Measurements from ENCODE around the gene VAT1L. TPM values are rescaled to one million over a fixed set of nuclear protein-coding genes. Genes with fewer than 3 reads are reported as not detected.

VAT1L gene
- total and polyA plus RNA-seq, 4 donors: 0.17 to 0.98 (median 0.26) TPM

- TF ChIP-seq, protein P1, sequence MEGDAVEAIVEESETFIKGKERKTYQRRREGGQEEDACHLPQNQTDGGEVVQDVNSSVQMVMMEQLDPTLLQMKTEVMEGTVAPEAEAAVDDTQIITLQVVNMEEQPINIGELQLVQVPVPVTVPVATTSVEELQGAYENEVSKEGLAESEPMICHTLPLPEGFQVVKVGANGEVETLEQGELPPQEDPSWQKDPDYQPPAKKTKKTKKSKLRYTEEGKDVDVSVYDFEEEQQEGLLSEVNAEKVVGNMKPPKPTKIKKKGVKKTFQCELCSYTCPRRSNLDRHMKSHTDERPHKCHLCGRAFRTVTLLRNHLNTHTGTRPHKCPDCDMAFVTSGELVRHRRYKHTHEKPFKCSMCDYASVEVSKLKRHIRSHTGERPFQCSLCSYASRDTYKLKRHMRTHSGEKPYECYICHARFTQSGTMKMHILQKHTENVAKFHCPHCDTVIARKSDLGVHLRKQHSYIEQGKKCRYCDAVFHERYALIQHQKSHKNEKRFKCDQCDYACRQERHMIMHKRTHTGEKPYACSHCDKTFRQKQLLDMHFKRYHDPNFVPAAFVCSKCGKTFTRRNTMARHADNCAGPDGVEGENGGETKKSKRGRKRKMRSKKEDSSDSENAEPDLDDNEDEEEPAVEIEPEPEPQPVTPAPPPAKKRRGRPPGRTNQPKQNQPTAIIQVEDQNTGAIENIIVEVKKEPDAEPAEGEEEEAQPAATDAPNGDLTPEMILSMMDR (IDR thresholded peaks at IDR 0.05; ENCODE audit: low read depth, low read length, missing input control): no peak
- TF ChIP-seq RXRA (IDR thresholded peaks at IDR 0.05) (no peak), SP1 (IDR thresholded peaks at IDR 0.05) (no peak), YY1 (IDR thresholded peaks at IDR 0.05) (no peak), NR2F2 (IDR thresholded peaks at IDR 0.05) (no peak)
Measured at GRCh38 chr16:77843405-77843804, 55.0 kb downstream of the VAT1L start (continued).

DNA sequence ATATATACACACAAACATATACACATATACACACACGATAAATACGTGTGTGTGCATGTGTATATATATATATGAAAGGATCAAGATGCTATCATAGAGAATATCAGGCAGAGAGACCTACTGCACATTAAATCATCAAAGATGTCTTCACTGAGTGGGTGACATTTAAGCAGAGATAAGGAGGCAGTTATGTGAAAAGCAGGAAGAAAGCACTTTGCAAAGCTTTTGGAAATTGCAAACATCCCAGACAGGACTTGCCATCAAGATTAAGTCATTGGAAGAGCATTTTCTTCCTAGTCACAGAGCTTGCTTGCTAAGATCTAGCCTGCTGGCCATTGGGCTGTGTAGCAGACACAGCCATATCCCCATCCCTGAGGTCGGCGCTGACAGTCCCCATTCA is 56.4 kb downstream of the VAT1L start:
- WGBS: 87% methylated on average over 4 of the region's 4 CpGs
- H3K9ac ChIP-seq (ENCODE audit: low read depth in 1 of 2, low read length in 2 of 2): no peak overlapping the region
- DNase-seq (ENCODE audit: low spot score): no peak
- H3K27ac ChIP-seq (ENCODE audit: low read depth in 1 of 2, low read length in 2 of 2): no peak overlapping the region
- TF ChIP-seq GABPA (IDR thresholded peaks at IDR 0.05 in 1 of 2, conservative IDR thresholded peaks at IDR 0.05 in 1 of 2) (no peak), SP1 (IDR thresholded peaks at IDR 0.05) (no peak), MAX (IDR thresholded peaks at IDR 0.05) (no peak), YY1 (IDR thresholded peaks at IDR 0.05) (no peak), HNF4G (IDR thresholded peaks at IDR 0.05) (no peak), TAF1 (conservative IDR thresholded peaks at IDR 0.05) (no peak), HNF4A (conservative IDR thresholded peaks at IDR 0.05) (no peak), RAD21 (IDR thresholded peaks at IDR 0.05) (no peak), RXRA (IDR thresholded peaks at IDR 0.05) (no peak), EGR1 (IDR thresholded peaks at IDR 0.05; ENCODE audit: low read depth in 2 of 2) (no peak), NR2F2 (IDR thresholded peaks at IDR 0.05) (no peak), FOXA1 (IDR thresholded peaks at IDR 0.05) (no peak), ATF3 (IDR thresholded peaks at IDR 0.05) (no peak), JUND (IDR thresholded peaks at IDR 0.05) (no peak), FOXA2 (IDR thresholded peaks at IDR 0.05) (no peak)
- TF ChIP-seq, protein P2, sequence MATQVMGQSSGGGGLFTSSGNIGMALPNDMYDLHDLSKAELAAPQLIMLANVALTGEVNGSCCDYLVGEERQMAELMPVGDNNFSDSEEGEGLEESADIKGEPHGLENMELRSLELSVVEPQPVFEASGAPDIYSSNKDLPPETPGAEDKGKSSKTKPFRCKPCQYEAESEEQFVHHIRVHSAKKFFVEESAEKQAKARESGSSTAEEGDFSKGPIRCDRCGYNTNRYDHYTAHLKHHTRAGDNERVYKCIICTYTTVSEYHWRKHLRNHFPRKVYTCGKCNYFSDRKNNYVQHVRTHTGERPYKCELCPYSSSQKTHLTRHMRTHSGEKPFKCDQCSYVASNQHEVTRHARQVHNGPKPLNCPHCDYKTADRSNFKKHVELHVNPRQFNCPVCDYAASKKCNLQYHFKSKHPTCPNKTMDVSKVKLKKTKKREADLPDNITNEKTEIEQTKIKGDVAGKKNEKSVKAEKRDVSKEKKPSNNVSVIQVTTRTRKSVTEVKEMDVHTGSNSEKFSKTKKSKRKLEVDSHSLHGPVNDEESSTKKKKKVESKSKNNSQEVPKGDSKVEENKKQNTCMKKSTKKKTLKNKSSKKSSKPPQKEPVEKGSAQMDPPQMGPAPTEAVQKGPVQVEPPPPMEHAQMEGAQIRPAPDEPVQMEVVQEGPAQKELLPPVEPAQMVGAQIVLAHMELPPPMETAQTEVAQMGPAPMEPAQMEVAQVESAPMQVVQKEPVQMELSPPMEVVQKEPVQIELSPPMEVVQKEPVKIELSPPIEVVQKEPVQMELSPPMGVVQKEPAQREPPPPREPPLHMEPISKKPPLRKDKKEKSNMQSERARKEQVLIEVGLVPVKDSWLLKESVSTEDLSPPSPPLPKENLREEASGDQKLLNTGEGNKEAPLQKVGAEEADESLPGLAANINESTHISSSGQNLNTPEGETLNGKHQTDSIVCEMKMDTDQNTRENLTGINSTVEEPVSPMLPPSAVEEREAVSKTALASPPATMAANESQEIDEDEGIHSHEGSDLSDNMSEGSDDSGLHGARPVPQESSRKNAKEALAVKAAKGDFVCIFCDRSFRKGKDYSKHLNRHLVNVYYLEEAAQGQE (IDR thresholded peaks at IDR 0.05): no peak
- TF ChIP-seq, protein P3, sequence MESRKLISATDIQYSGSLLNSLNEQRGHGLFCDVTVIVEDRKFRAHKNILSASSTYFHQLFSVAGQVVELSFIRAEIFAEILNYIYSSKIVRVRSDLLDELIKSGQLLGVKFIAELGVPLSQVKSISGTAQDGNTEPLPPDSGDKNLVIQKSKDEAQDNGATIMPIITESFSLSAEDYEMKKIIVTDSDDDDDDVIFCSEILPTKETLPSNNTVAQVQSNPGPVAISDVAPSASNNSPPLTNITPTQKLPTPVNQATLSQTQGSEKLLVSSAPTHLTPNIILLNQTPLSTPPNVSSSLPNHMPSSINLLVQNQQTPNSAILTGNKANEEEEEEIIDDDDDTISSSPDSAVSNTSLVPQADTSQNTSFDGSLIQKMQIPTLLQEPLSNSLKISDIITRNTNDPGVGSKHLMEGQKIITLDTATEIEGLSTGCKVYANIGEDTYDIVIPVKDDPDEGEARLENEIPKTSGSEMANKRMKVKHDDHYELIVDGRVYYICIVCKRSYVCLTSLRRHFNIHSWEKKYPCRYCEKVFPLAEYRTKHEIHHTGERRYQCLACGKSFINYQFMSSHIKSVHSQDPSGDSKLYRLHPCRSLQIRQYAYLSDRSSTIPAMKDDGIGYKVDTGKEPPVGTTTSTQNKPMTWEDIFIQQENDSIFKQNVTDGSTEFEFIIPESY (IDR thresholded peaks at IDR 0.05): no peak
- TF ChIP-seq, protein P1 (IDR thresholded peaks at IDR 0.05; ENCODE audit: low read depth, low read length, missing input control): no peak
- no peaks in the 10 kb centered on the region for H3K36me3 ChIP-seq (ENCODE audit: control insufficient read depth in 4 of 4, insufficient read depth in 3 of 4, low read depth in 1 of 4, low read length in 3 of 4)
- no peaks in the 10 kb centered on the region for H3K27me3 ChIP-seq (ENCODE audit: control insufficient read depth in 4 of 4, insufficient read depth in 4 of 4, low read length in 3 of 4)
- H3K9me3 ChIP-seq (ENCODE audit: control insufficient read depth in 4 of 4, low read length in 3 of 4): no peaks in the 10 kb centered on the region
- H3K4me1 ChIP-seq (ENCODE audit: control insufficient read depth in 4 of 4, insufficient read depth in 4 of 4, low read length in 3 of 4): peaks cover 0 to 4% (median 0%) of the 10 kb centered on the region in 4 donors
- H3K4me3 ChIP-seq (ENCODE audit: low read depth in 1 of 3, low read length in 3 of 3): no peak overlapping the region
